Right lobe of liver (tissue), 4 donors: ENCODE data around the gene THUMPD3.

Experiments used
- CTCF ChIP-seq, 4 donors: fragments of 200-600 bp in 3 of 4; fragments of 450-650 bp in 1 of 4; IDR thresholded peaks; one replicate each; pipeline versions ENCODE4 v1.5.1 to v1.8.0; 2016 to 2022; ENCODE audit warnings: antibody characterized with exemption in 4 of 4, mild to moderate bottlenecking in 2 of 4
- POLR2A ChIP-seq: fragments of 450-650 bp; IDR thresholded peaks from one replicate; pipeline ENCODE4 v1.6.1; 2017; ENCODE audit warnings: antibody characterized with exemption, mild to moderate bottlenecking
- donor health status: DM: no; HTN: no; CAD: no.
- donor health status: DM: no; HTN: no; CAD: no.
- donor health status: DM: no; HTN: yes; CAD: no.

GRCh38 chr3:9397906-9398699 is 35.2 kb downstream of the THUMPD3 start:
- no peak for TF ChIP-seq CTCF (IDR thresholded peaks at IDR 0.05)
- no peak for TF ChIP-seq POLR2A
